ENCODE measurements around the gene FES. TPM values are rescaled to one million over a fixed set of nuclear protein-coding genes. Genes with fewer than 3 reads are reported as not detected.
A peak's percentile ranks its signal among the peaks of the same experiment; 100 is the strongest.

FES gene
- total RNA-seq, 1 donor: 23.1 TPM

GRCh38 chr15:90866161-90866715, 18.1 kb upstream of the FES start:
- no peak overlapping the region for H3K4me3 ChIP-seq (ENCODE audit: low read depth, low read length)
- TF ChIP-seq CTCF (IDR thresholded peaks at IDR 0.05; ENCODE audit: insufficient read depth, low read length): no peak
- no peak for DNase-seq (ENCODE audit: low read depth)

GRCh38 chr15:90866800-90867199, 17.5 kb upstream of the FES start:
- no peak overlapping the region for H3K4me3 ChIP-seq (ENCODE audit: low read depth, low read length)
- DNase-seq (ENCODE audit: low read depth): no peak
- no peak for TF ChIP-seq CTCF (IDR thresholded peaks at IDR 0.05; ENCODE audit: insufficient read depth, low read length)

- no peak for DNase-seq (ENCODE audit: low read depth)
- TF ChIP-seq CTCF (IDR thresholded peaks at IDR 0.05; ENCODE audit: insufficient read depth, low read length): no peak
- H3K4me3 ChIP-seq (ENCODE audit: low read depth, low read length): no peak within 1 kb of the TSS
Measured at GRCh38 chr15:90868261-90868689, 16.0 kb upstream of the FES start, which contains the start of gene FURIN. Gene FURIN (plus strand): TSS chr15:90868588. CDS start chr15:90875741, 7,153 bp downstream.

- no peak for TF ChIP-seq CTCF (IDR thresholded peaks at IDR 0.05; ENCODE audit: insufficient read depth, low read length)
- no peak for DNase-seq (ENCODE audit: low read depth)
- no peak overlapping the region for H3K4me3 ChIP-seq (ENCODE audit: low read depth, low read length)
Measured at GRCh38 chr15:90869140-90869541, 15.2 kb upstream of the FES start.

- peak overlapping the region; percentile 80 for H3K4me3 ChIP-seq (ENCODE audit: low read depth, low read length)
Measured at GRCh38 chr15:90869601-90870353, 14.5 kb upstream of the FES start.

More at GRCh38 chr15:90869601-90870353, 14.5 kb upstream of the FES start:
- TF ChIP-seq CTCF (IDR thresholded peaks at IDR 0.05; ENCODE audit: insufficient read depth, low read length): no peak
- peak; percentile 90 for DNase-seq (ENCODE audit: low read depth)

Data from fibroblast of the aortic adventitia (primary cell).